GM12872 (cell line): Measurements from ENCODE around the gene SLC10A7.

Experiments used
- CTCF ChIP-seq: IDR thresholded peaks from 3 replicates; pipeline ENCODE4 v1.5.1; 2011; ENCODE audit warnings: low read depth, mild to moderate bottlenecking, low read length, moderate library complexity; ENCODE audit not compliant: insufficient read depth

Gene SLC10A7

GRCh38 chr4:146260521-146260920 lies 261.2 kb downstream of the SLC10A7 start:
- no peak for TF ChIP-seq CTCF

GRCh38 chr4:146257511-146257910 lies 264.2 kb downstream of the SLC10A7 start:
- no peak for TF ChIP-seq CTCF

- no peak for TF ChIP-seq CTCF
These were observed 265.4 kb downstream of the SLC10A7 start for GRCh38 chr4:146256328-146256727.

- TF ChIP-seq CTCF, result no peak
These were observed 265.9 kb downstream of the SLC10A7 start for GRCh38 chr4:146255874-146256273.

GRCh38 chr4:146255463-146255862 lies 266.3 kb downstream of the SLC10A7 start:
- TF ChIP-seq CTCF, result no peak

- no peak for TF ChIP-seq CTCF
These were observed 268.6 kb downstream of the SLC10A7 start for GRCh38 chr4:146252969-146253611.

- no peak for TF ChIP-seq CTCF
These were observed 274.4 kb downstream of the SLC10A7 start for GRCh38 chr4:146247356-146247755.
